Parathyroid adenoma (tissue), 2 donors: ENCODE measurements around the gene PNRC2.
A peak's percentile ranks its signal among the peaks of the same experiment; 100 is the strongest.

Experiments
- H2AFZ ChIP-seq: fragments of 300-600 bp; sonication (generic); one replicate; pipeline ENCODE4 v1.7.0; 2017; ENCODE audit warnings: antibody characterized with exemption, mild to moderate bottlenecking
- H3K27ac ChIP-seq: fragments of 300-600 bp; sonication (generic); one replicate; pipeline ENCODE4 v1.7.0; 2017
- H3K27me3 ChIP-seq: fragments of 300-600 bp; sonication (generic); one replicate; pipeline ENCODE4 v1.7.0; 2017; ENCODE audit warnings: low read length; ENCODE audit not compliant: control insufficient read depth, insufficient read depth
- H3K36me3 ChIP-seq: fragments of 300-600 bp; sonication (generic); one replicate; pipeline ENCODE4 v1.7.0; 2017; ENCODE audit warnings: low read length; ENCODE audit not compliant: control insufficient read depth, insufficient read depth
- H3K4me1 ChIP-seq: fragments of 300-600 bp; sonication (generic); one replicate; pipeline ENCODE4 v1.7.0; 2017; ENCODE audit warnings: control low read depth
- H3K4me2 ChIP-seq: fragments of 300-600 bp; sonication (generic); one replicate; pipeline ENCODE4 v1.7.0; 2017; ENCODE audit warnings: low read length
- H3K4me3 ChIP-seq: fragments of 300-600 bp; sonication (generic); one replicate; pipeline ENCODE4 v1.7.0; 2017; ENCODE audit warnings: low read depth, low read length
- H3K79me2 ChIP-seq: fragments of 300-600 bp; sonication (generic); one replicate; pipeline ENCODE4 v1.7.0; 2017; ENCODE audit warnings: control low read depth
- H3K9ac ChIP-seq: fragments of 300-600 bp; sonication (generic); one replicate; pipeline ENCODE4 v1.7.0; 2017; ENCODE audit warnings: mild to moderate bottlenecking
- H3K9me3 ChIP-seq: fragments of 300-600 bp; sonication (generic); one replicate; pipeline ENCODE4 v1.7.0; 2017; ENCODE audit warnings: low read length; ENCODE audit not compliant: control insufficient read depth
- TF ChIP-seq, protein P1 (sequence below): fragments of 300-600 bp; sonication (generic); IDR thresholded peaks from one replicate; pipeline ENCODE4 v1.7.0; 2017; ENCODE audit warnings: antibody characterized with exemption, mild to moderate bottlenecking
- donor health status: primary hyperparathyroidism.

Gene PNRC2

DNA sequence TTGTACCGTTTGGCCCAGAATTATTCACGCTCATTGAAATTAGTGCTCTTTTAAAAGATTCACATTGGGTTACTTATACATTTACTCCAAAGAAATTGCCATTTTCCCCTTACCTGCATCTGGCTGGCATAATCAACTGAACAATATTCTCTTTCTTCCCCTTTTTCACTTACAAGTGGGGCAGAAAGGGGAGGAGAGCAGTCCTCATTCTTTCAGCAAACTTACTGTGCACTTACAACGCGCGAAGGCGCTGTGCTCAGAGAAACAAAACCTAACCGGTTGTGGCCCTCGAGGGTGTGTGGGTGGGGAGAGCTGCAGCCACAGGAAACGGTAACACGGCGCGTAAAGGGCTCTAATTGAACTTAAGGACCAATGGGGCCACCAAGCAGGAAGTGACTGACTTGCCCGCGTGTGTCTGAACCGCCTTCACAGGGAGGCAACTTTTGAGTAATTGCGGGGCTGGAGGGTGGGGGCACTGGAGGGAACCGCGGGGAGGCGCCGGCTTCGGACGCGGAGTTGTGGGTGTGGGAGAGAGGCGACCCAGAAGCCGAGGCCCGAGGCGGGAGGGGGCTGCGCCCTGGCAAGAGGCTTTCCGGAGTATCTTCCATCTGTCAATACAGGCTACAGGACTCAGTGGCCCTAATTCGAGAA, 693 bp upstream of the PNRC2 start:
- Histone ChIP-seq H3K4me3 (peak overlapping the region; percentile 91), H3K27me3 (no peaks in the 10 kb centered on the region), H3K4me2 (peak overlapping the region; percentile 99), H3K36me3 (no peaks in the 10 kb centered on the region), H2AFZ (peak overlapping the region; percentile 89), H3K9me3 (no peaks in the 10 kb centered on the region), H3K9ac (no peak overlapping the region), H3K4me1 (peaks cover 6% of the 10 kb centered on the region), H3K27ac (peak overlapping the region; percentile 98), H3K79me2 (no peaks in the 10 kb centered on the region)
- TF ChIP-seq, protein P1, sequence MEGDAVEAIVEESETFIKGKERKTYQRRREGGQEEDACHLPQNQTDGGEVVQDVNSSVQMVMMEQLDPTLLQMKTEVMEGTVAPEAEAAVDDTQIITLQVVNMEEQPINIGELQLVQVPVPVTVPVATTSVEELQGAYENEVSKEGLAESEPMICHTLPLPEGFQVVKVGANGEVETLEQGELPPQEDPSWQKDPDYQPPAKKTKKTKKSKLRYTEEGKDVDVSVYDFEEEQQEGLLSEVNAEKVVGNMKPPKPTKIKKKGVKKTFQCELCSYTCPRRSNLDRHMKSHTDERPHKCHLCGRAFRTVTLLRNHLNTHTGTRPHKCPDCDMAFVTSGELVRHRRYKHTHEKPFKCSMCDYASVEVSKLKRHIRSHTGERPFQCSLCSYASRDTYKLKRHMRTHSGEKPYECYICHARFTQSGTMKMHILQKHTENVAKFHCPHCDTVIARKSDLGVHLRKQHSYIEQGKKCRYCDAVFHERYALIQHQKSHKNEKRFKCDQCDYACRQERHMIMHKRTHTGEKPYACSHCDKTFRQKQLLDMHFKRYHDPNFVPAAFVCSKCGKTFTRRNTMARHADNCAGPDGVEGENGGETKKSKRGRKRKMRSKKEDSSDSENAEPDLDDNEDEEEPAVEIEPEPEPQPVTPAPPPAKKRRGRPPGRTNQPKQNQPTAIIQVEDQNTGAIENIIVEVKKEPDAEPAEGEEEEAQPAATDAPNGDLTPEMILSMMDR = no peak

DNA sequence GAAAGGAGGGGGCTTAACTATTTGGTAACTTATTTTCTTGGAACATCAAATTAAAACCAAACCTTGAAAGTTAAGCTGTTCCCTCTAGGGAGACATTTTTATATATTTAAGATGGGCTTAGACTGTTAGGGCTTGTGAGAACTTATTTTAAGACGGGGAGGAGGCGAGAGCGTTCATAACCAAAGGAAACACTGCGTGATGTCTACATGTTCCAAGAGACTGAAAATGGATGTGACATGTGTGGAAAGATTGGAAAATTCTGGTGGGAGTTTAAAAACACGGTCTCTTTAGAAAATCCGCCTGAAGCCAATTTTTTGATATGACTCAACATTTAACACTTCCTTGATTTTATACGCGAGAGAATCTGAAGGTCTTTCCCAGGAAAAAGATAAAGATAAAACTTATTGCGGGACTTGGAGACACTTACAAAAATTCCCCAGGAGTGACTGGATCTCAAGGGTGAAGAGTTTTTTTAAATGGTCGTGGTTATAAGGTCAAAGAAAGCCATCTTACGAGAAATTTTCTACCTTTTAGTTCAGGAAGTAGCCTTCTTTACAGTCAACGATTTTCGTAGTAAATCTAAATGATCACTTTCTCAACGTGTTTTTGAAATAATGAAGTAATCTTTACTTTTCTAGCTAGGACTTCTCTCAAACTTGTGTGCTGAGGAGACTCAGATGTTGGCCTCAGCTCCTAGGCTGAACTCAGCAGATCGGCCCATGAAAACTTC, 828 bp downstream of the PNRC2 start:
- TF ChIP-seq, protein P1 = no peak
- peak overlapping the region; percentile 99 for H3K4me2 ChIP-seq
- no peaks in the 10 kb centered on the region for H3K79me2 ChIP-seq
- peak overlapping the region; percentile 90 for H3K9ac ChIP-seq
- H3K27ac ChIP-seq = peak overlapping the region; percentile 98
- no peaks in the 10 kb centered on the region for H3K36me3 ChIP-seq
- peak overlapping the region; percentile 89 for H2AFZ ChIP-seq
- no peaks in the 10 kb centered on the region for H3K9me3 ChIP-seq
- no peaks in the 10 kb centered on the region for H3K27me3 ChIP-seq
- H3K4me1 ChIP-seq = peaks cover 2% of the 10 kb centered on the region
- H3K4me3 ChIP-seq = peak overlapping the region; percentile 91

DNA sequence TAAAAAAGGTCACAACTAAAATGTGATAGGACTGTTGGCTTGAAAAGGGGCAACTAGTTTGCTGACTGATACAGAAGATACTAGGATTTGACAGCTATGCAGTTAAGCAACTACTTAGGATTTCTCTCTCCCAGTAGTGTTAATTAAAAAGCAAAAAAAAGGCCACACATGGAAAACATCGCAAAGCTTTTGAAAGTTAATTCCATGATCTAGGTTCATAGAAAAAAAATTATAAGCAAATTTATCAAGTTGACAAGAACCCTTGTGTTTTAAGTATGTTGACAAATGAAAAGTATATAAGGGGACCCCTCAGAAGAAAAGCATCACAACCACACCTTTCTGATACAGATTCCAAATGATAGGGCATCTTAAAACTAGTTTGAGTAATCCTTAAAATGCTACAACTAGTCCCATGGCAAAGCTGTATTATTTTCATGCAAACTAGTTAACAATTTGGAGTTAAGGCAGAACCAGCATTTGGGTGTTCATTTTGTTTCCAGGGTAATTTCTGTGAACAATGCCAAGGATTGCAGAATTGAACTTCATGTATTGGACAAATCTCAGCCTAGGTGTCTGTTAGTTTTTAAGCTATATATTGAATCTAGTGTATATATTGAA, 4.1 kb downstream of the PNRC2 start:
- H3K9me3 ChIP-seq = no peaks in the 10 kb centered on the region
- H2AFZ ChIP-seq = no peak overlapping the region
- H3K27ac ChIP-seq = no peak overlapping the region
- no peaks in the 10 kb centered on the region for H3K27me3 ChIP-seq
- no peaks in the 10 kb centered on the region for H3K36me3 ChIP-seq
- H3K79me2 ChIP-seq = no peaks in the 10 kb centered on the region
- no peak overlapping the region for H3K4me3 ChIP-seq
- TF ChIP-seq, protein P1 = no peak
- no peak overlapping the region for H3K9ac ChIP-seq
- no peaks in the 10 kb centered on the region for H3K4me1 ChIP-seq
- H3K4me2 ChIP-seq = no peak overlapping the region

DNA sequence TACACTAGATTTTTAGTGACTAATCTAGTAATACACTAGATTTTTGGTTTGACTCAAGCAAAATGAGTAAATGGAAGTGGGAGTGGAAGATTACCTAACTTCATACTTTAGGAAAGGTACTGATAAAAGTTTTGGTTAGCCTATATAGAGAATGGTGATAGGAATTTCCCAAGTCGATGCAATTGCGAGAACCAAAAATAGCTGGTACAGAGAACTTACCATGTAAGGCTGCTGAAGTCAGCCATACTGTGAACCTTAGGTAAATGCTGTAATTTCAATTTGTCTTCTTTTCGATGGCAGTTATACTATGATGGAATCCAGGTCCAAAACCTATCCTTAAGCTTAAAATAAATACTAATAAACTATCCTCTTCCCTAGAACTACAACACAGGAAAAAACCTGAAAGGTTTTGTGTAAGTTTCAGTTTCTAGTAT, 4.6 kb downstream of the PNRC2 start:
- TF ChIP-seq, protein P1 = no peak
- no peaks in the 10 kb centered on the region for H3K27me3 ChIP-seq
- H3K36me3 ChIP-seq = no peaks in the 10 kb centered on the region
- H3K9me3 ChIP-seq = no peaks in the 10 kb centered on the region
- no peak overlapping the region for H3K4me3 ChIP-seq
- no peak overlapping the region for H3K27ac ChIP-seq
- no peak overlapping the region for H3K4me2 ChIP-seq
- no peaks in the 10 kb centered on the region for H3K79me2 ChIP-seq
- no peak overlapping the region for H2AFZ ChIP-seq
- no peaks in the 10 kb centered on the region for H3K4me1 ChIP-seq
- no peak overlapping the region for H3K9ac ChIP-seq
